GM19395 (cell line): ENCODE results near the gene FMNL1.

Experiments
- ATAC-seq: cut with Tn5 transposase; IDR thresholded peaks from one replicate; pipeline ENCODE4 v1.9.1; 2021; ENCODE audit warnings: mild to moderate bottlenecking, moderate library complexity; ENCODE audit not compliant: unreplicated experiment

FMNL1 gene

DNA sequence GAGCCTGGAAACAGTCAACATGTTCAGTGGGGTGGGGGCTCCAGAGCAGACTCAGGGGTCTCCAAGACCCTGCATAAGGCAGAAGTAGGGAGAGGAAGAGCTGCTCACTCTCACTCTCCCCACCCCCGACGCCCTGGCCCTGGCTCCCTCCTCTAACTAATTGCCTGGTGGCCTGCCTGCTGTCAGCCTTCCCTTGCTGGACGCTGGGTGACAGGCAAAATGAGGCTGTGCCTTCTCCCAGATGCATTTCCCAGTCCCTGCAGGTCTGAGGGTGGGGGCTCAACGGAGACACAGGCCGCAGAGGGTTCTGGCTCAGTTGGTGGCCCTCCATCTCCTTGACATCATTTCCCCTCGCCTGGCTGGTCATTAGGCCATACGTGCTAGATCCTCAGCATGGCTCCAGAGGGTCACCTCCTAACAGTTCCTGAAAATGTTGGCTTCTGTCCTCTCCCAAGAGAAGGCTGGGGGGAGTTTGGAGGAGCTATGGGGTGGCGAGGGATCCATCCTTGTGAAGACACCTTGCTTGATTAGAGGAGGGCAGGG is 1.4 kb downstream of the FMNL1 start:
- ATAC-seq: no peak

- no peak for ATAC-seq
These were observed 2.1 kb downstream of the FMNL1 start for GRCh38 chr17:45223539-45224528.

DNA sequence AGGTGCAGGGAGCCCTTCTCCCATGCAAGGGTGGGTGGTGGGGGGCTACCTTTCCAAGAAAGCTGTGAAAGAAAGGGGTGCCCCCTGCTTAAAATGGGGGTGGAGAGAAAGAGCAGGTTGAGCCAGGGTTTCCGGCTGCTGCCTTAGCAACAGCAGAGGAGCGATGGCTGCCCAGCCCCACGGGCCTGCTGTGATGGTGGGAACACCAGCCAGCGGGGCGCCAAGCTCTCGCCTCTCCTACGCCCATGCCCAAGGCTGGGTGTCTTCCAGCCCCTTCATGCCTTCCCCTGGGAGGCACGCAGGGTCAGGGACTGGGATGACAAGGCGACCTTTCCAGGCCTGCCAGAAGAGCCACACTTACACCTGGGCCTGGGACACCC is 3.0 kb downstream of the FMNL1 start:
- no peak for ATAC-seq

DNA sequence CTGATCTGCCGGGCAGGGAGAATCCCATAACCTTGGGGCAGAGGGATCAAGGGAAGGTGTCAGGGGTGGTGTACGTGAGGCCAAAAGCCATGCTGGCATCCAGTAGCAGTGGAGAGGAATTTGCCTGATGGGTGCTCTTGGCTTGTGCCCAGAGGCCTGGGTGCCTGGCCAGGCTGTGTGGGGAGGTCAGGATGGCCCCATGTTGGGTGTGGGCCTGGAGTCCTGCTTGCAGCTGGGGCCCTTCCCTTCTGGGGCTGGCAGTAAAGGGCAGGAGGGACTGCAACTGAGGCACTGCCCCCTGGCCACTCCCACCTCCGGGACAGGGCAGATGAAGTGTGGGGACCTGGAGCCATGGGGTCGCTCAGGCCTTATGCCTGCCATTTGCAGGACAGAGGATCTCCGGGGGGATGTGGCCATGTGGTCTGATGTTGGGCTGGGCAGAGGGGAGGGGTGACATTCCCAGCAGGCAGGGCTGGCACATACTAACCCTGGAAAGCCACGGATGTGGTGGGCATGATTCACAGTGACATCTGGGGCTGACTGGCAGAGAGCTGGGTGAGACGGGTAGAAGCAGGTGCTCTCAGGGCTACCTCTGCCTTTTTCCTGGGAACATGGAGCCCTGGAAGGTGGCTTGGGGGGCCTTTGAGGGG is 3.5 kb downstream of the FMNL1 start:
- ATAC-seq: no peak

DNA sequence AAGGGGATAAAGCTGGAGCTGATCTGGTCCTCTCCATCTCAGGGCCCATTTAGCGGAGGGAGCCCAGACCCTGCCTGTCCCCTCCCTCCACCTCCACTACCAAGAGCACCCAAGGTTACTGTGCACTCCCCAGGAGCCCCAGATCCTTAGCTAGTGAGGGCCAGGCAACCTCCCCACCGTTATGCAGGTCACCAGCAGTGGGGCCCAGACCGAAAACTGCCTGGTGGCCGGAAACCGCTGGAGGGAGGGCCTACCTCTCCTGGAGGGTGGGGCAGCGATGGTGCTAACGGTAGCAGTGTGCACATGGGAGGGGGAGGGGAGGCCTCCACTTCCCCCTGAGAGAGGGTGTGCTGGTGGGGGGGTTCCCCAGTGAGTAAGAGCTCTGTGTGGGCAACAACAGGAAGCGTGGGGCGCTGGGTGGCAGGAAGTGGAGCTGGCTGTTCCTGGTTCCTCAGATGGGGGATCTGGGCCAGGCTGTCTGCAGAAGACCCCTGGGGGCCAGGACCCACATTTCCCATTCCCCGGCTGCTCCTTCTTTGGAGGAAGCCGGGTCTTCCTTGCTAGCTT is 4.4 kb downstream of the FMNL1 start:
- ATAC-seq: peak; percentile 45

- no peak for ATAC-seq
These were observed 4.9 kb downstream of the FMNL1 start for GRCh38 chr17:45226576-45226975.

- ATAC-seq: no peak
These were observed 5.6 kb downstream of the FMNL1 start for GRCh38 chr17:45227101-45227925.

GRCh38 chr17:45227926-45228762 is 6.5 kb downstream of the FMNL1 start:
- no peak for ATAC-seq

DNA sequence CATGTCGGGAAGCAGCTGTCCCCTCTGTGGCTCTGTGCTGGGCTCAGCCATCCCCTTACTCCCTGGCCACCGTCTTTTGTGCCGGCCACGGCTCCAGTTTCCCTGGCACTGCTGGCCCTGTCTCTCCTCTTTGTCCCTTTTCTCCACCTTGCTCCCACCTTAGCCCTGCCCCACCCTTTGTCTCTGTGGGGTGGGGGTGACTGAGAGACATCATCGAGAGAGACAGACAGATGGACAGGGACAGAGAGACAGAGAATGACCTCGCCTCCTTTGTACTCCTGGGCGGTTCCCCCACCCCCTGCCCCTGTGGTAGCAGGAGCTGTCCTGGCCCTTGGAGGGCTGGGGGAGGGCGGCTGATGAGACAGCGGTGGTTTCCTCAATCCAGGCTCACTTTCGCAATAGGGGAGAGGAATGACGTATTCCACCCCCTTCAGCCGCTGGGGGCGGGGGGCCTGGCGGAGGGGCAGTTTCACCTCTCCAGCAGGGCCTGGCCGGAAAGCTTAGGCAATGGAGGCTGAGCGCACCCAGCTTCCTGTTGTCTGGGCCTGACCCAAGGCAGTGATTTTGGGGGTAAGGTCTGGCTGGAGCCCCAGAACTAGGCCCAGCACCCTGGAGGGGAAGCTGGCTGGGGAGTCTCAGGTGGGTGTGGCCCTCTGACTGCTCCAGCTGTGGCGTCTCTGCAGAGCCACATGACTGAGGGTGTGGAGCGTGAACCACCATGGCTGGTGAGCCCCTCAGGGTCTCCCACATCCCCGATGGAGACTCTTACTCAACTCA is 7.3 kb downstream of the FMNL1 start:
- ATAC-seq: peak; percentile 41

- no peak for ATAC-seq
These were observed 8.2 kb downstream of the FMNL1 start for GRCh38 chr17:45229681-45230409.

DNA sequence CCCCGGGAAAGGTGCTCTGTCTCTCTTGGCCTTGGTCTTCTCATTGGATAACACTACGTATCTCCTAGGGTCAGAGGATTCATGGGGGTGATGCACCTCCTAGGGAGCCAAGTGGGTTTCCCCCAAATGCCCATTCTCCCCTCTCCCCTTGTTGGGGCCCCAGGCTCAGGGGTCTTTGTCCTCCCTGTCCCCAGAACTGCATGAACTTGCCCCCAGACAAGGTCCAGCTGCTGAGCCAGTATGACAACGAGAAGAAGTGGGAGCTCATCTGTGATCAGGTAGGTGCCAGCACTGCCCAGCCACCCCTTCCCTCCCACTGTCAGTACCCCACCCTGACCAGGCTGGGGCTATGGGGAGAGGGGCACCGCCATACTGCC is 8.7 kb downstream of the FMNL1 start:
- no peak for ATAC-seq

DNA sequence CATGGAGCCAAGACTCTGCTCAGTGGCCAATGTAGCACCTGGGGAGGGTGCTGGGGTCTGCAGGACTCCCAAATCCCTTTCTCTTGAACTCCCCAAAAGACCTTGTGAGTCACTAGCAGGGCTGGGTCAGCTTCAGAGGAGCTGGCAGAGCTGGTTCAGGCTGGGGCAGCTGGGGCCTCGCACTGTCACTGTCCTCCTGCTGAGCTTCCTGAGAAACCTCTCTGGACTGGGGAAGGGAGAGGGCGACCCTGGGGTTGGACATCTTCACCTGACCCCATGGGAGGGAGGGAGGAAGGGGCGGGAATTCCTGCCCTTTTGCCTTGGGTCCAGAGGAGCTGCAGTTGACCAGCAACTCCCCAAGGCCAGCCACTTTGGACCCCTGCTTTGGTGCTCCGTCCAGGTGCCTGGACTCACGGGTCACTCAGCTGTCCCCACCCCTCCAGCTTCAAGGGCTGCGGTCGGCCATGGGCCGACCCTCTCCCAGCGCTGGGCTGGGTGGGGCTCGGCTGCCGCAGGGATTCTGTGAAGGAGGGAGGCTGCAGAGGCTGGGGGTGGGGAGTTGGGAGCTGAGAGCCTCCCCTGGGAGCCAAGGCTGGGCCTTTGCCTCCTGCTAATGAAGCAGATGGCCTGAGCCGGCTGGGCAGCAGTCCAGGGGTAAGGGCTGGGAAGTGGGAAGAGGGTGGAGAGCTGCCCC is 9.2 kb downstream of the FMNL1 start:
- ATAC-seq: no peak

DNA sequence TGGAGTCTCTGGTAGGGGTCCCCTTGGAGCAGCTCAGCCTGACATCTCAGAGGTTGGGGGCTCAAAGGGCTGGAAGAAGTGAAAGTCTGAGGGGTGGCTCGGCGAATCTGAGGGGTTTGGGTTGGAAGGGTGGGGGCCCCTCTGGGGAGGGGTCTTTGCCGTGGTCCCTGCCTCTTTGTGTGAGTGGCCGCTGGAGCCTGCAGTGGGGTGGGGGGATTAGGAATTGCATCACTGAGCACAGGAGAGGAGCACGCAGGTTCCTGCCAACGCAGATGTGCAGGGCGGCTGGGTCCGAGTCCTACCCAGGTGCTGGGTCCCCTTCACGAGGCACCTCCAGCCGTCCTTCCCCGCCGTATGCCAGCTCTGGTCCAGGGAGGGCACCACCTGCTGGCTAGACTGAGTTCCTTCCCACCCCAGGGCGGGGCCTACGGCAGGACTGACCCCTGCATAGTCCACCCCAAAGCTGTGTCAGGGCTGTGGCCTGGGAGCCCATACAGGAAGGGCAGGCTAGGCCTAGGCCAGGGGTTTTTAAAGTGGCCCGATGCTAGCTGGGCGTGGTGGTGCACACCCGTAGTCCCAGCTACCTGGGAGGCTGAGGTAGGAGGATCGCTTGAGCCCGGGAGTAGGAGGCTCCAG is 9.9 kb downstream of the FMNL1 start:
- ATAC-seq: no peak

DNA sequence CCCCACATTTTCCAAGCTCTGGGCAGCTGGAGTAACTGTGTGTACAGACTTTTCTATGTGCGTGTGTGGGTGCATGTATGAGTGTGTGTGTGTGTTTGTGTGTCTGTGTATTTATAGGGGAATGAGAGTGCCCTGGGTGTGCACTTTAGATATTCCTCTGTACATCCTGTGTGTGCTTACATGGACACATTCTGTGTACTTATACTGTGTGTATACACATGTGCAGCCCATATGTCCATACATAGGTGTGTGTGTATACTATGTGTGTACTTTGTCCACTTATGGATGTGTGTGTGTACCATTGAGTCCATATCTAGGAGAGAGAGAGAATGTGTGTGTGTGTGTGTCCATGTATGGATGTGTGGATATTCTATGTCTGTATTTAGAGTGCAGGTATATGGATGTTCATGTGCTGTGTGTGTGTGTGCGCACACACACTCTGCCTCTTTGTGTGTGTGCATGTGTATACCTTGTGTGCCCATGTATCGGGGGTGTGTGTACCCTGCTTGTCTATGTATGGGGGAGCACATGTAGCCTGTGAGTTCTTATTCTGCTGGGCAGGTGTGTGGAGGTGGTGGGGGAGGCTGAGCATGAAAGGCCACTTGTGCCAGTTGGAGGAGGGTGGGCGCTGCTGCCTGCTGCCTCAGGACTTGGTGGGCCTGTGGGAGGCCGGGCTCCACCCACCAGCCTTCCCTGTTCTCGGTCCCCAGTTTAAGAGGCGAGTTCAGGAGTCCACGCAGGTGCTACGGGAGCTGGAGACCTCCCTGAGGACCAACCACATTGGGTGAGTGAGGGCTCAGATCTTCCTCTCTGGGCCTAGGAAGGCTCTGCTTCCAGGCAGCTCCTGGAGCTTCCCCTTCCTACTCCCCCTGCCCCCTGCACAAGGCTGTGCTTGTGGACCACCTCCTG is 11.1 kb downstream of the FMNL1 start:
- no peak for ATAC-seq

DNA sequence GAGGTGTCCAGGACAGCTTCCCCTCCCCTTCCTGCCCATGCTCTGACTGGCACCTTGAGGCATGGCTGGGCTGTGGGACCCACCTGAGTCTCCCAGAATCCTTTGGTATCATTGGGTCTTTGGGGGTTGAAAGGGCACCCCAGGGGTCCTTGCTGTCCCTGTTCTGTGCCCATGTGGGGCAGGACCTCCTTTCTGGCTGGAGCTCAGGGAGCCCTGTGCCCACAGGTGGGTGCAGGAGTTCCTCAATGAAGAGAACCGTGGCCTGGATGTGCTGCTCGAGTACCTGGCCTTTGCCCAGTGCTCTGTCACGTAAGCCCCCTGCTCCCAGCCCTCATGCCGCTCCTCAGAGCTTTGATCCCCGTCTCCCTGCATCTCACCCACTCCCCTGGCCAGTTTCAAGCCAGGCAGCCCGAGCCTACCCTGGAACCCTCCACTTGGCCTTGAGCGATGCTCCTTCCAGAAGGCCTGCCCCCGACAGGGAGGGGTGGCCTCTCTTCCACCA is 11.8 kb downstream of the FMNL1 start:
- no peak for ATAC-seq
